HL-60/S4 treated with phorbol 12-myristate 13-acetate at 8.2 ng/mL for 4 days and 3 days (cell line): ENCODE results near the gene EML6.

ENCODE experiments used
- in situ Hi-C: fragments of 300-500 bp; cut with MboI; formaldehyde crosslinking; loops from 2 replicates; pipeline ENCODE4 v1.15.0; 2022; ENCODE audit warnings: low sequenced_read_pairs

Gene EML6

GRCh38 chr2:54755641-54756326 lies 32.3 kb downstream of the EML6 start:
- in situ Hi-C loops = no loop called here

GRCh38 chr2:54757500-54757899 lies 34.0 kb downstream of the EML6 start:
- in situ Hi-C loops = no loop called here

- in situ Hi-C loops = no loop called here
These were observed 35.5 kb downstream of the EML6 start for GRCh38 chr2:54758951-54759350.

- in situ Hi-C loops = no loop called here
These were observed 36.8 kb downstream of the EML6 start for GRCh38 chr2:54760310-54760709.

GRCh38 chr2:54763636-54764291 lies 40.3 kb downstream of the EML6 start:
- in situ Hi-C loops = no loop called here

GRCh38 chr2:54767921-54768320 lies 44.5 kb downstream of the EML6 start:
- in situ Hi-C loops = no loop called here

- in situ Hi-C loops = no loop called here
These were observed 45.4 kb downstream of the EML6 start for GRCh38 chr2:54768772-54769428.

GRCh38 chr2:54770211-54770610 lies 46.7 kb downstream of the EML6 start:
- in situ Hi-C loops = no loop called here

GRCh38 chr2:54770676-54771075 lies 47.2 kb downstream of the EML6 start:
- in situ Hi-C loops = no loop called here

GRCh38 chr2:54771166-54771885 lies 47.9 kb downstream of the EML6 start:
- in situ Hi-C loops = no loop called here

GRCh38 chr2:54772110-54772509 lies 48.6 kb downstream of the EML6 start:
- in situ Hi-C loops = no loop called here

- in situ Hi-C loops = no loop called here
These were observed 49.1 kb downstream of the EML6 start for GRCh38 chr2:54772531-54772930.

GRCh38 chr2:54773233-54773632 lies 49.8 kb downstream of the EML6 start:
- in situ Hi-C loops = no loop called here

- in situ Hi-C loops = no loop called here
These were observed 50.4 kb downstream of the EML6 start for GRCh38 chr2:54773838-54774237.

- in situ Hi-C loops = no loop called here
These were observed 52.2 kb downstream of the EML6 start for GRCh38 chr2:54775710-54776109.

GRCh38 chr2:54776494-54776893 lies 53.0 kb downstream of the EML6 start:
- in situ Hi-C loops = no loop called here

- in situ Hi-C loops = no loop called here
These were observed 59.9 kb downstream of the EML6 start for GRCh38 chr2:54783349-54783748.

GRCh38 chr2:54787270-54787669 lies 63.8 kb downstream of the EML6 start:
- in situ Hi-C loops = no loop called here

- in situ Hi-C loops = no loop called here
These were observed 64.4 kb downstream of the EML6 start for GRCh38 chr2:54787755-54788366.

- in situ Hi-C loops = no loop called here
These were observed 66.4 kb downstream of the EML6 start for GRCh38 chr2:54789878-54790277.

GRCh38 chr2:54791831-54792230 lies 68.4 kb downstream of the EML6 start:
- in situ Hi-C loops = no loop called here
